Breast epithelium (tissue), 4 donors: ENCODE results near the gene LASP1NB.
A peak's percentile ranks its signal among the peaks of the same experiment; 100 is the strongest.

Experiments
- DNase-seq, 2 donors: peaks; one replicate each; pipeline ENCODE4 v3.0.0-alpha.2; 2019; ENCODE audit warnings: low spot score in 2 of 2
- H3K27ac ChIP-seq, 2 donors: fragments of 200-600 bp; sonication (generic) in 1 of 2; one replicate each; pipeline ENCODE4 v1.5.1; 2016 to 2019; ENCODE audit warnings: mild to moderate bottlenecking in 1 of 2
- H3K27me3 ChIP-seq, 2 donors: fragments of 200-600 bp; sonication (generic) in 1 of 2; one replicate each; pipeline versions ENCODE4 v1.5.1 to v1.6.0; 2017 to 2019; ENCODE audit warnings: control low read depth in 1 of 2, mild to moderate bottlenecking in 1 of 2
- H3K36me3 ChIP-seq: fragments of 200-600 bp; one replicate; pipeline ENCODE4 v1.5.1; 2019
- H3K4me1 ChIP-seq, 2 donors: fragments of 200-600 bp; sonication (generic); one replicate each; pipeline ENCODE4 v1.5.1; 2016 to 2019; ENCODE audit warnings: control low read depth in 1 of 2
- H3K4me3 ChIP-seq, 3 donors: fragments of 200-600 bp; sonication (generic); 1 replicate in 2 of 3; 2 replicates in 1 of 3; pipeline ENCODE4 v1.5.1; 2016 to 2019; ENCODE audit warnings: mild to moderate bottlenecking in 3 of 3, moderate library complexity in 2 of 3
- H3K9me3 ChIP-seq, 2 donors: fragments of 200-600 bp; sonication (generic) in 1 of 2; one replicate each; pipeline ENCODE4 v1.5.1; 2016 to 2019; ENCODE audit warnings: control low read depth in 1 of 2
- POLR2A ChIP-seq: fragments of 450-650 bp; IDR thresholded peaks from one replicate; pipeline ENCODE4 v1.6.1; 2016; ENCODE audit warnings: antibody characterized with exemption, mild to moderate bottlenecking, moderate library complexity
- POLR2AphosphoS5 ChIP-seq, 3 donors: sonication (generic); formaldehyde crosslinking; IDR thresholded peaks; one replicate each; pipeline ENCODE4 v1.6.1; 2017; ENCODE audit warnings: antibody characterized with exemption in 3 of 3
- intact Hi-C: fragments of 100-400 bp; cut with DNase I; formaldehyde crosslinking; loops from one replicate; pipeline ENCODE4 v1.15.1; 2023; ENCODE audit warnings: low total_unique reads
- TF ChIP-seq, protein P1 (sequence below), 3 donors: fragments of 450-650 bp; IDR thresholded peaks; one replicate each; pipeline ENCODE4 v1.5.1; 2016 to 2017; ENCODE audit warnings: antibody characterized with exemption in 3 of 3, mild to moderate bottlenecking in 3 of 3, moderate library complexity in 3 of 3

Gene LASP1NB

GRCh38 chr17:38886643-38887010, 38.8 kb upstream of the LASP1NB start:
- no peak for DNase-seq
- H3K4me1 ChIP-seq, result peaks cover 0 to 24% of the 10 kb centered on the region in 2 donors
- H3K4me3 ChIP-seq, result no peak overlapping the region
- H3K36me3 ChIP-seq, result no peaks in the 10 kb centered on the region
- no peaks in the 10 kb centered on the region for H3K27me3 ChIP-seq
- H3K27ac ChIP-seq, result peak overlapping the region in 1 of 2 donors; percentile 35
- TF ChIP-seq POLR2A (no peak), POLR2AphosphoS5 (IDR thresholded peaks at IDR 0.05) (no peak)
- TF ChIP-seq, protein P1, sequence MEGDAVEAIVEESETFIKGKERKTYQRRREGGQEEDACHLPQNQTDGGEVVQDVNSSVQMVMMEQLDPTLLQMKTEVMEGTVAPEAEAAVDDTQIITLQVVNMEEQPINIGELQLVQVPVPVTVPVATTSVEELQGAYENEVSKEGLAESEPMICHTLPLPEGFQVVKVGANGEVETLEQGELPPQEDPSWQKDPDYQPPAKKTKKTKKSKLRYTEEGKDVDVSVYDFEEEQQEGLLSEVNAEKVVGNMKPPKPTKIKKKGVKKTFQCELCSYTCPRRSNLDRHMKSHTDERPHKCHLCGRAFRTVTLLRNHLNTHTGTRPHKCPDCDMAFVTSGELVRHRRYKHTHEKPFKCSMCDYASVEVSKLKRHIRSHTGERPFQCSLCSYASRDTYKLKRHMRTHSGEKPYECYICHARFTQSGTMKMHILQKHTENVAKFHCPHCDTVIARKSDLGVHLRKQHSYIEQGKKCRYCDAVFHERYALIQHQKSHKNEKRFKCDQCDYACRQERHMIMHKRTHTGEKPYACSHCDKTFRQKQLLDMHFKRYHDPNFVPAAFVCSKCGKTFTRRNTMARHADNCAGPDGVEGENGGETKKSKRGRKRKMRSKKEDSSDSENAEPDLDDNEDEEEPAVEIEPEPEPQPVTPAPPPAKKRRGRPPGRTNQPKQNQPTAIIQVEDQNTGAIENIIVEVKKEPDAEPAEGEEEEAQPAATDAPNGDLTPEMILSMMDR (IDR thresholded peaks at IDR 0.05), result no peak
- no peaks in the 10 kb centered on the region for H3K9me3 ChIP-seq
- intact Hi-C loops, result no loop called here

DNA sequence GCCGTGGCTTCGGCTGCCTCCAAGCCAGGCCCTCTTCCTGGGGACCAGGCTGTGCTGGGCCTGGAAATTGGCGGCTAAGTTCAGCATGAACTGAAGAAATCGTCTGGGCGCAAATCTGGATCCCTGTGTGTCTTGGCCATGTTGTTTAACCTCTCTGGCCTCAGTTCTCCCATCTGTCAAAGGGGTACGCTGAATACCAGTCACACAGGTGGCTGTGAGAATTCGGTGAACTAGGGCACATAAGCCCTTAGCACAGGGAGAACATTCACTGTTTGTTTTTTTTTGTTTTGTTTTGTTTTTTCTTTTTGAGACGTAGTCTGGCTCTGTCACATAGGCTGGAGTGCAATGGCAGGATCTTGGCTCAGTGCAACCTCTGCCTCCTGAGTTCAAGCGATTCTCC, 36.6 kb upstream of the LASP1NB start:
- no peak for DNase-seq
- Histone ChIP-seq H3K27me3 (no peaks in the 10 kb centered on the region), H3K4me3 (no peak overlapping the region), H3K9me3 (no peaks in the 10 kb centered on the region), H3K36me3 (no peaks in the 10 kb centered on the region), H3K27ac (no peak overlapping the region), H3K4me1 (peaks cover 10 to 19% of the 10 kb centered on the region in 2 donors)
- intact Hi-C loops, result no loop called here
- TF ChIP-seq, protein P1 (IDR thresholded peaks at IDR 0.05), result no peak
- TF ChIP-seq POLR2A (no peak), POLR2AphosphoS5 (IDR thresholded peaks at IDR 0.05) (no peak)

DNA sequence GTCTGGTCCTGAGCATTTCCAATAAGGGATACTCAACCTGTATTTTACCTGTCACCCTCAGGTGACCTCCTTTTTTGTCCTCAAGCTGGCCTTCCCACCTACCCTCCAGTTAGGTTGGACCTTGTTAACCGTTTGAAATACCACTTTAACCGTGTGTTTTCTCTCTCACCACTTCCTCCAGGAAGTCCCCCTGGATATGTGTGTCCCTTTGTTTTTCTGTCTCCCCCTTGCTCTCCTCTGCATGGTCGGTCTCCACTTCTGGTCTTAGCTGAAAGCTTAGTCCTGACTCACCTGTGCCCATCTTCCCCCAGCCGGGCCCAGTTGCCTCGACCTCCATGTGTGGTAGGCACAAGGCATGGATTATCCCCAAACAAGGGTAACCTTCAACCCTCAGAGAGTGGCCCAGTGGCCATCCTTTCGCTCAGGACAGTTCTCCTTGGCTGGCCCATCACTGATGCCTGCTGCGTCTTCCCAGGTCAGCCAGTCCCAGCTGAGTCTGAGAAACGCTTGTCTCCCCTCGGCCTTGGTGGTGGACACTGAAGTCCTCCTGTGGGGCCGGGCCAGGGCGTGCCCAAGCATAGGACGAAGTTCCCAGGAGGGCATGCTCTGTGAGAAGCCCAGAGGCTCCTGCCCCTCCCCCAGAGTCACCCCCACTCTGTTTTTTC, 35.5 kb upstream of the LASP1NB start:
- Histone ChIP-seq H3K4me1 (peaks cover 11 to 19% of the 10 kb centered on the region in 2 donors), H3K36me3 (no peaks in the 10 kb centered on the region), H3K27me3 (no peaks in the 10 kb centered on the region), H3K27ac (peak overlapping the region in 1 of 2 donors; percentile 55), H3K4me3 (no peak overlapping the region), H3K9me3 (no peaks in the 10 kb centered on the region)
- TF ChIP-seq, protein P1 (IDR thresholded peaks at IDR 0.05), result no peak
- TF ChIP-seq POLR2AphosphoS5 (IDR thresholded peaks at IDR 0.05), result no peak
- no peak for TF ChIP-seq POLR2A
- DNase-seq, result no peak
- intact Hi-C loops, result no loop called here

DNA sequence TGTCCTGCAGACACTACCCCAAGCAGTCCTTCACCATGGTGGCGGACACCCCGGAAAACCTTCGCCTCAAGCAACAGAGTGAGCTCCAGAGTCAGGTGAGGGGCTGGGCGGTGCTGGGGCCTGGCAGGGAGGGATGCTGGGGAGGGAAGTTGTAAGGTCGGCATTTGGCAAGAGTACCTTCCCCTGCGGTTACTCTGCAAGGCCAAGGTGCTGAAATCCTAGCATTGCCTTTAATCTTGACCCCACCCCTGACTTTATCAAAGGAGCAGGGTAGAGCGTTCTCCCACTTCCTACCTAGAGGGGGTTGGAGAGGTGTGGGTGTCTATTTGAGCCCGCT, 35.0 kb upstream of the LASP1NB start:
- Histone ChIP-seq H3K4me1 (peaks cover 11 to 16% of the 10 kb centered on the region in 2 donors), H3K4me3 (no peak overlapping the region), H3K36me3 (no peaks in the 10 kb centered on the region), H3K9me3 (no peaks in the 10 kb centered on the region), H3K27ac (peak overlapping the region; percentile 14 to 55), H3K27me3 (no peaks in the 10 kb centered on the region)
- no peak for DNase-seq
- TF ChIP-seq POLR2A (no peak), POLR2AphosphoS5 (IDR thresholded peaks at IDR 0.05) (no peak)
- TF ChIP-seq, protein P1 (IDR thresholded peaks at IDR 0.05), result no peak
- intact Hi-C loops, result no loop called here

- no peaks in the 10 kb centered on the region for H3K27me3 ChIP-seq
- no peaks in the 10 kb centered on the region for H3K36me3 ChIP-seq
- peaks cover 13 to 14% of the 10 kb centered on the region in 2 donors for H3K4me1 ChIP-seq
- H3K9me3 ChIP-seq, result no peaks in the 10 kb centered on the region
- TF ChIP-seq POLR2AphosphoS5 (IDR thresholded peaks at IDR 0.05) (no peak), POLR2A (no peak)
- TF ChIP-seq, protein P1 (IDR thresholded peaks at IDR 0.05), result no peak
- intact Hi-C loops, result no loop called here
- no peak overlapping the region for H3K4me3 ChIP-seq
- DNase-seq, result no peak
- no peak overlapping the region for H3K27ac ChIP-seq
These were observed 34.0 kb upstream of the LASP1NB start for GRCh38 chr17:38891441-38891840.
